Activated CD8-positive, alpha-beta T cell treated with anti-CD3 and anti-CD28 coated beads for 36 hours (primary cell): ENCODE measurements around the gene PZP. TPM values are rescaled to one million over a fixed set of nuclear protein-coding genes. Genes with fewer than 3 reads are reported as not detected.

ENCODE experiments used
- ATAC-seq: fragments of 200-7000 bp; cut with Tn5 transposase; one replicate; pipeline ENCODE4 v1.10.0; 2021; ENCODE audit warnings: mild to moderate bottlenecking, moderate library complexity
- CTCF ChIA-PET: fragments of 350-600 bp; sonication (Branson Sonifier 250); formaldehyde crosslinking; loops from one replicate; lab custom pipeline; 2021; ENCODE audit warnings: antibody characterized with exemption; lab: Charles Lee
- POLR2A ChIA-PET: fragments of 350-600 bp; sonication (Branson Sonifier 250); formaldehyde crosslinking; loops from one replicate; lab custom pipeline; 2021; ENCODE audit warnings: antibody characterized with exemption; lab: Charles Lee
- DNase-seq: peaks from one replicate; pipeline ENCODE4 v3.0.0-alpha.2; 2020
- H3K27ac Mint-ChIP-seq: one replicate; pipeline ENCODE4 v1.8.0; 2021; ENCODE audit warnings: mild to moderate bottlenecking, mixed read lengths
- H3K27me3 Mint-ChIP-seq: one replicate; pipeline ENCODE4 v1.8.0; 2021; ENCODE audit warnings: mixed read lengths
- H3K36me3 Mint-ChIP-seq: one replicate; pipeline ENCODE4 v1.8.0; 2021; ENCODE audit warnings: low read depth, mixed read lengths
- H3K4me1 Mint-ChIP-seq: one replicate; pipeline ENCODE4 v1.8.0; 2021; ENCODE audit warnings: low read depth, mixed read lengths
- H3K4me3 Mint-ChIP-seq: one replicate; pipeline ENCODE4 v1.8.0; 2021; ENCODE audit warnings: mild to moderate bottlenecking, moderate library complexity, mixed read lengths
- H3K9me3 Mint-ChIP-seq: one replicate; pipeline ENCODE4 v1.8.0; 2021; ENCODE audit warnings: mixed read lengths
- CTCF ChIP-seq: fragments of 200-600 bp; IDR thresholded peaks from one replicate; pipeline ENCODE4 v1.8.0; 2022; ENCODE audit warnings: antibody characterized with exemption, mild to moderate bottlenecking
- intact Hi-C: fragments of 100-400 bp; cut with micrococcal nuclease; formaldehyde crosslinking; loops from one replicate; pipeline ENCODE4 v1.10.0; 2022
- total RNA-seq, 2 experiments: library from RNA; stranded (reverse); gene quantifications; one replicate each; pipeline ENCODE4 v1.2.3, GENCODE V29; 2021

The PZP gene
- total RNA-seq, 2 experiments from 2014 or later: not detected

- ATAC-seq (no peak), DNase-seq (no peak)
- Mint-ChIP-seq H3K9me3 (no peaks in the 10 kb centered on the region), H3K4me1 (no peaks in the 10 kb centered on the region), H3K27ac (no peak overlapping the region), H3K4me3 (no peak overlapping the region), H3K36me3 (no peaks in the 10 kb centered on the region), H3K27me3 (no peaks in the 10 kb centered on the region)
- ChIA-PET POLR2A (no interaction called here), CTCF (no interaction called here)
- TF ChIP-seq CTCF: no peak
- intact Hi-C loops: no loop called here
Observed at GRCh38 chr12:9163392-9163791, 44.8 kb downstream of the PZP start.

GRCh38 chr12:9156119-9156518, 52.1 kb downstream of the PZP start:
- H3K9me3 Mint-ChIP-seq: no peaks in the 10 kb centered on the region
- H3K36me3 Mint-ChIP-seq: no peaks in the 10 kb centered on the region
- no peak for DNase-seq
- no peak for ATAC-seq
- no peak for TF ChIP-seq CTCF
- ChIA-PET CTCF (no interaction called here), POLR2A (no interaction called here)
- no peaks in the 10 kb centered on the region for H3K4me1 Mint-ChIP-seq
- H3K27me3 Mint-ChIP-seq: no peaks in the 10 kb centered on the region
- H3K27ac Mint-ChIP-seq: no peak overlapping the region
- H3K4me3 Mint-ChIP-seq: no peak overlapping the region
- intact Hi-C loops: no loop called here

- intact Hi-C loops: no loop called here
- no peak overlapping the region for H3K27ac Mint-ChIP-seq
- peaks cover 5% of the 10 kb centered on the region for H3K36me3 Mint-ChIP-seq
- peaks cover 16% of the 10 kb centered on the region for H3K9me3 Mint-ChIP-seq
- H3K4me1 Mint-ChIP-seq: peaks cover 13% of the 10 kb centered on the region
- no peak overlapping the region for H3K4me3 Mint-ChIP-seq
- peak; percentile 22 for TF ChIP-seq CTCF
- DNase-seq: peak; percentile 3
- POLR2A ChIA-PET: no interaction called here
- ATAC-seq: no peak
- H3K27me3 Mint-ChIP-seq: no peaks in the 10 kb centered on the region
- CTCF ChIA-PET: interaction anchor here (0.6 to 1.1 kb wide), 4 partner anchors 13 to 30 kb away, joined by 3 to 4 read pairs (median 3); no protein-coding TSS in a partner anchor
Observed at GRCh38 chr12:9149372-9149771, 58.8 kb downstream of the PZP start.

- H3K27ac Mint-ChIP-seq: no peak overlapping the region
- ChIA-PET CTCF (interaction anchor here (0.6 to 1.1 kb wide), 3 partner anchors 13 to 30 kb away, joined by 3 read pairs; no protein-coding TSS in a partner anchor), POLR2A (no interaction called here)
- ATAC-seq (no peak), DNase-seq (no peak)
- peaks cover 13% of the 10 kb centered on the region for H3K4me1 Mint-ChIP-seq
- no peak for TF ChIP-seq CTCF
- H3K36me3 Mint-ChIP-seq: peaks cover 9% of the 10 kb centered on the region
- peaks cover 20% of the 10 kb centered on the region for H3K9me3 Mint-ChIP-seq
- H3K27me3 Mint-ChIP-seq: no peaks in the 10 kb centered on the region
- no peak overlapping the region for H3K4me3 Mint-ChIP-seq
- intact Hi-C loops: no loop called here
Observed at GRCh38 chr12:9148926-9149325, 59.3 kb downstream of the PZP start.

- DNase-seq: no peak
- H3K9me3 Mint-ChIP-seq: peaks cover 23% of the 10 kb centered on the region
- no peak for TF ChIP-seq CTCF
- ATAC-seq: no peak
- ChIA-PET POLR2A (no interaction called here), CTCF (no interaction called here)
- H3K4me3 Mint-ChIP-seq: no peak overlapping the region
- no peaks in the 10 kb centered on the region for H3K27me3 Mint-ChIP-seq
- no peak overlapping the region for H3K27ac Mint-ChIP-seq
- peaks cover 13% of the 10 kb centered on the region for H3K4me1 Mint-ChIP-seq
- peaks cover 14% of the 10 kb centered on the region for H3K36me3 Mint-ChIP-seq
- intact Hi-C loops: no loop called here
Observed at GRCh38 chr12:9147461-9147860, 60.7 kb downstream of the PZP start.
